WTC11 (cell line): Measurements from ENCODE around the gene TET1. TPM values are rescaled to one million over a fixed set of nuclear protein-coding genes. Genes with fewer than 3 reads are reported as not detected.
A peak's percentile ranks its signal among the peaks of the same experiment; 100 is the strongest.
"Not testable (repeated sequence)": the region's sequence is repeated elsewhere in the genome, so short reads cannot be mapped to it uniquely, and the experiment has no call there.

Experiments used
- ATAC-seq: fragments of 200-7000 bp; cut with Tn5 transposase; 2 replicates; pipeline ENCODE4 v1.10.0; 2021; ENCODE audit warnings: mild to moderate bottlenecking, moderate library complexity
- CTCF ChIA-PET: fragments of 300-600 bp; sonication (Branson Sonifier 250); formaldehyde crosslinking; loops from one replicate; lab custom pipeline; 2021; ENCODE audit warnings: antibody characterized with exemption; lab: Charles Lee
- POLR2A ChIA-PET: fragments of 350-600 bp; sonication (Branson Sonifier 250); formaldehyde crosslinking; loops from one replicate; lab custom pipeline; 2021; ENCODE audit warnings: antibody characterized with exemption; lab: Charles Lee
- DNase-seq: peaks from one replicate; pipeline ENCODE4 v3.0.0; 2021; ENCODE audit warnings: low spot score
- H3K27ac Mint-ChIP-seq: 2 replicates; pipeline ENCODE4 v1.8.0; 2021; ENCODE audit warnings: mixed read lengths
- H3K27me3 Mint-ChIP-seq: 2 replicates; pipeline ENCODE4 v1.8.0; 2021; ENCODE audit warnings: low read depth, mild to moderate bottlenecking, moderate library complexity, mixed read lengths
- H3K36me3 Mint-ChIP-seq: 2 replicates; pipeline ENCODE4 v1.8.0; 2021; ENCODE audit warnings: mixed read lengths
- H3K4me1 Mint-ChIP-seq: 2 replicates; pipeline ENCODE4 v1.8.0; 2022; ENCODE audit warnings: mixed read lengths
- H3K4me3 Mint-ChIP-seq: 2 replicates; pipeline ENCODE4 v1.8.0; 2021; ENCODE audit warnings: mild to moderate bottlenecking, moderate library complexity, mixed read lengths
- H3K9me3 Mint-ChIP-seq: 2 replicates; pipeline ENCODE4 v1.8.0; 2021; ENCODE audit warnings: mixed read lengths
- ELF4 ChIP-seq: sonication (generic); formaldehyde crosslinking; IDR thresholded peaks from 2 replicates; pipeline ENCODE4 v1.8.1; 2022; ENCODE audit warnings: low read depth, mild to moderate bottlenecking, moderate library complexity, missing genetic modification reagents
- FOXP1 ChIP-seq: sonication (generic); formaldehyde crosslinking; IDR thresholded peaks from 2 replicates; pipeline ENCODE4 v1.8.0; 2022; ENCODE audit warnings: missing genetic modification reagents, mild to moderate bottlenecking, moderate library complexity, borderline replicate concordance
- GRHL2 ChIP-seq: fragments of 250-450 bp; sonication (Bioruptor Pico); IDR thresholded peaks from 2 replicates; pipeline ENCODE4 v1.8.0; 2022; ENCODE audit warnings: mild to moderate bottlenecking, moderate library complexity; ENCODE audit not compliant: insufficient replicate concordance, severe bottlenecking
- GTF2I ChIP-seq: fragments of 250-450 bp; sonication (Bioruptor Pico); conservative IDR thresholded peaks from 2 replicates; pipeline ENCODE4 v1.4.0; 2021; ENCODE audit warnings: mild to moderate bottlenecking
- HMGA2 ChIP-seq: fragments of 250-450 bp; sonication (Bioruptor Pico); IDR thresholded peaks from 2 replicates; pipeline ENCODE4 v1.4.0; 2021; ENCODE audit warnings: mild to moderate bottlenecking, moderate library complexity
- NFATC4 ChIP-seq: fragments of 250-450 bp; sonication (Bioruptor Pico); IDR thresholded peaks from 2 replicates; pipeline ENCODE4 v1.9.0; 2021; ENCODE audit warnings: mild to moderate bottlenecking
- NR1H2 ChIP-seq: sonication (generic); formaldehyde crosslinking; IDR thresholded peaks from 2 replicates; pipeline ENCODE4 v1.9.0; 2021; ENCODE audit warnings: mild to moderate bottlenecking, moderate library complexity, missing genetic modification reagents
- RORB ChIP-seq: fragments of 250-450 bp; sonication (Bioruptor Pico); IDR thresholded peaks from 2 replicates; pipeline ENCODE4 v1.9.0; 2021; ENCODE audit warnings: mild to moderate bottlenecking
- ZNF121 ChIP-seq: sonication (generic); formaldehyde crosslinking; IDR thresholded peaks from 2 replicates; pipeline ENCODE4 v1.8.0; 2023; ENCODE audit warnings: missing genetic modification reagents
- ZNF416 ChIP-seq: fragments of 250-450 bp; sonication (Bioruptor Pico); IDR thresholded peaks from 2 replicates; pipeline ENCODE4 v1.9.0; 2021; ENCODE audit warnings: mild to moderate bottlenecking, inconsistent platforms
- total RNA-seq: library from RNA; stranded (reverse); gene quantifications from 3 replicates; pipeline ENCODE4 v1.2.3, GENCODE V29; 2021
- TF ChIP-seq, protein P1 (sequence below): sonication (generic); formaldehyde crosslinking; IDR thresholded peaks from 2 replicates; pipeline ENCODE4 v1.8.0; 2022; ENCODE audit warnings: mild to moderate bottlenecking, missing genetic modification reagents
- TF ChIP-seq, protein P2 (sequence below): sonication (generic); formaldehyde crosslinking; IDR thresholded peaks from 2 replicates; pipeline ENCODE4 v1.8.1; 2022; ENCODE audit warnings: mild to moderate bottlenecking, moderate library complexity, missing genetic modification reagents
- TF ChIP-seq, protein P3 (sequence below): fragments of 250-450 bp; sonication (Bioruptor Pico); IDR thresholded peaks from 2 replicates; pipeline ENCODE4 v1.9.0; 2021; ENCODE audit warnings: moderate library complexity, mild to moderate bottlenecking, inconsistent platforms, borderline replicate concordance
- TF ChIP-seq, protein P4 (sequence below): fragments of 200-600 bp; IDR thresholded peaks from 2 replicates; pipeline ENCODE4 v1.8.0; 2022; ENCODE audit warnings: antibody characterized with exemption

The TET1 gene
- total RNA-seq, 1 experiment from 2014 or later = 71.4 TPM

DNA sequence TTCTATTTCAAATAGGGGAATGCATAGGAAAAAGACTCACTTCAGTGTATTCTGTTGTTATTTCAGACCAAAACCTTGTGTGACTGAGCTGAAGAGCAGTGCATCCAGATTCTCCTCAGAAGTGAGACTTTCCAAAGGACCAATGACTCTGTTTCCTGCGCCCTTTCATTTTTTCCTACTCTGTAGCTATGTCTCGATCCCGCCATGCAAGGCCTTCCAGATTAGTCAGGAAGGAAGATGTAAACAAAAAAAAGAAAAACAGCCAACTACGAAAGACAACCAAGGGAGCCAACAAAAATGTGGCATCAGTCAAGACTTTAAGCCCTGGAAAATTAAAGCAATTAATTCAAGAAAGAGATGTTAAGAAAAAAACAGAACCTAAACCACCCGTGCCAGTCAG is 12.0 kb downstream of the TET1 start (continued):
- TF ChIP-seq GTF2I (CRISPR knock-in tag) (no peak), NFATC4 (no peak), ELF4 (no peak), HMGA2 (CRISPR knock-in tag) (no peak), GRHL2 (CRISPR knock-in tag) (no peak)
- TF ChIP-seq, protein P1, sequence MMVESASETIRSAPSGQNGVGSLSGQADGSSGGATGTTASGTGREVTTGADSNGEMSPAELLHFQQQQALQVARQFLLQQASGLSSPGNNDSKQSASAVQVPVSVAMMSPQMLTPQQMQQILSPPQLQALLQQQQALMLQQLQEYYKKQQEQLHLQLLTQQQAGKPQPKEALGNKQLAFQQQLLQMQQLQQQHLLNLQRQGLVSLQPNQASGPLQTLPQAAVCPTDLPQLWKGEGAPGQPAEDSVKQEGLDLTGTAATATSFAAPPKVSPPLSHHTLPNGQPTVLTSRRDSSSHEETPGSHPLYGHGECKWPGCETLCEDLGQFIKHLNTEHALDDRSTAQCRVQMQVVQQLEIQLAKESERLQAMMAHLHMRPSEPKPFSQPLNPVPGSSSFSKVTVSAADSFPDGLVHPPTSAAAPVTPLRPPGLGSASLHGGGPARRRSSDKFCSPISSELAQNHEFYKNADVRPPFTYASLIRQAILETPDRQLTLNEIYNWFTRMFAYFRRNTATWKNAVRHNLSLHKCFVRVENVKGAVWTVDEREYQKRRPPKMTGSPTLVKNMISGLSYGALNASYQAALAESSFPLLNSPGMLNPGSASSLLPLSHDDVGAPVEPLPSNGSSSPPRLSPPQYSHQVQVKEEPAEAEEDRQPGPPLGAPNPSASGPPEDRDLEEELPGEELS (CRISPR knock-in tag) = no peak
- TF ChIP-seq, protein P2, sequence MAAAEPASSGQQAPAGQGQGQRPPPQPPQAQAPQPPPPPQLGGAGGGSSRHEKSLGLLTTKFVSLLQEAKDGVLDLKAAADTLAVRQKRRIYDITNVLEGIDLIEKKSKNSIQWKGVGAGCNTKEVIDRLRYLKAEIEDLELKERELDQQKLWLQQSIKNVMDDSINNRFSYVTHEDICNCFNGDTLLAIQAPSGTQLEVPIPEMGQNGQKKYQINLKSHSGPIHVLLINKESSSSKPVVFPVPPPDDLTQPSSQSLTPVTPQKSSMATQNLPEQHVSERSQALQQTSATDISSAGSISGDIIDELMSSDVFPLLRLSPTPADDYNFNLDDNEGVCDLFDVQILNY (CRISPR knock-in tag) = no peak
- TF ChIP-seq, protein P3, sequence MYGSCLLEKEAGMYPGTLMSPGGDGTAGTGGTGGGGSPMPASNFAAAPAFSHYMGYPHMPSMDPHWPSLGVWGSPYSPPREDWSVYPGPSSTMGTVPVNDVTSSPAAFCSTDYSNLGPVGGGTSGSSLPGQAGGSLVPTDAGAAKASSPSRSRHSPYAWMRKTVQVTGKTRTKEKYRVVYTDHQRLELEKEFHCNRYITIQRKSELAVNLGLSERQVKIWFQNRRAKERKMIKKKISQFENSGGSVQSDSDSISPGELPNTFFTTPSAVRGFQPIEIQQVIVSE (CRISPR knock-in tag) = no peak
- TF ChIP-seq, all 79 proteins: peak for 0

DNA sequence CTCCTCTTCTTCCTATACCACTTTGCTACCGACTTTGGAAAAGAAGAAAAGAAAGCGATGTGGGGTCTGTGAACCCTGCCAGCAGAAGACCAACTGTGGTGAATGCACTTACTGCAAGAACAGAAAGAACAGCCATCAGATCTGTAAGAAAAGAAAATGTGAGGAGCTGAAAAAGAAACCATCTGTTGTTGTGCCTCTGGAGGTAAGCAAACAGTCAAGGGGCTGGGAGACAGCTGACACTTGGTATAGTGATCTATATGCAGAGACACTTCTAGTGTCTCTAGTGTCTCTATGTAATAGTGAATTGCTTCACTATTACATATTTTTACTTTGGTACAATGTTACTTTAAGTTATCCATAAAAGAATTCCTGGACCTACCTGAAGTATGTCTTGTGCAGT is 13.9 kb downstream of the TET1 start:
- Mint-ChIP-seq H3K4me3 (no peak overlapping the region), H3K36me3 (peaks cover 38% of the 10 kb centered on the region), H3K27me3 (no peaks in the 10 kb centered on the region), H3K4me1 (no peaks in the 10 kb centered on the region), H3K9me3 (no peaks in the 10 kb centered on the region), H3K27ac (no peak overlapping the region)
- CTCF ChIA-PET = no interaction called here
- DNase-seq (no peak), ATAC-seq (no peak)
- POLR2A ChIA-PET = no interaction called here
- no peak for TF ChIP-seq ZNF416 (CRISPR knock-in tag)

DNA sequence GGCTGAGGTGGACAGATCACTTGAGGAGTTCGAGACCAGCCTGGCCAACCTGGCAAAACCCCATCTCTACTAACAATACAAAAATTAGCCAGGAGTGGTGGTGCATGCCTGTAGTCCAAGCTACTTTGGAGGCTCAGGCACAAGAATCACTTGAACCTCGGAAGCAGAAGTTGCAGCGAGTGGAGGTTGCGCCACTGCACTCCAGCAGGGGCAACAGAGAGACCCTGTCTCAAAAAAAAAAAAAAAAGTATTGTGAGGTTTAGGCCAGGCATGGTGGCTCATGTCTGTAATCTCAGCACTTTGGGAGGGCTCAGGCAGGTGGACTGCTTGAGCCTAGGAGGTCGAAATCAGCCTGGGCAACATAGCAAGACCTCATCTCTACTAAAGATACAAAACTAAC is 16.0 kb downstream of the TET1 start:
- TF ChIP-seq, protein P4, sequence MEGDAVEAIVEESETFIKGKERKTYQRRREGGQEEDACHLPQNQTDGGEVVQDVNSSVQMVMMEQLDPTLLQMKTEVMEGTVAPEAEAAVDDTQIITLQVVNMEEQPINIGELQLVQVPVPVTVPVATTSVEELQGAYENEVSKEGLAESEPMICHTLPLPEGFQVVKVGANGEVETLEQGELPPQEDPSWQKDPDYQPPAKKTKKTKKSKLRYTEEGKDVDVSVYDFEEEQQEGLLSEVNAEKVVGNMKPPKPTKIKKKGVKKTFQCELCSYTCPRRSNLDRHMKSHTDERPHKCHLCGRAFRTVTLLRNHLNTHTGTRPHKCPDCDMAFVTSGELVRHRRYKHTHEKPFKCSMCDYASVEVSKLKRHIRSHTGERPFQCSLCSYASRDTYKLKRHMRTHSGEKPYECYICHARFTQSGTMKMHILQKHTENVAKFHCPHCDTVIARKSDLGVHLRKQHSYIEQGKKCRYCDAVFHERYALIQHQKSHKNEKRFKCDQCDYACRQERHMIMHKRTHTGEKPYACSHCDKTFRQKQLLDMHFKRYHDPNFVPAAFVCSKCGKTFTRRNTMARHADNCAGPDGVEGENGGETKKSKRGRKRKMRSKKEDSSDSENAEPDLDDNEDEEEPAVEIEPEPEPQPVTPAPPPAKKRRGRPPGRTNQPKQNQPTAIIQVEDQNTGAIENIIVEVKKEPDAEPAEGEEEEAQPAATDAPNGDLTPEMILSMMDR = peak; percentile 40
- TF ChIP-seq ZNF121 (CRISPR knock-in tag) = 0 out of 2 replicates have a peak, but pooled peaks have one; percentile 41
- TF ChIP-seq FOXP1 (CRISPR knock-in tag) = no peak
- peaks cover 45% of the 10 kb centered on the region for H3K36me3 Mint-ChIP-seq
- no peaks in the 10 kb centered on the region for H3K9me3 Mint-ChIP-seq
- no peak overlapping the region; the same call in 1 of the 2 replicates for H3K27ac Mint-ChIP-seq
- POLR2A ChIA-PET = interaction anchor here (1.6 kb wide), 1 partner anchor 16 kb away, joined by 4 read pairs; the partner anchor contains the start of gene TET1
- H3K4me1 Mint-ChIP-seq = no peaks in the 10 kb centered on the region
- DNase-seq (peak; percentile 41), ATAC-seq (peak; percentile 90)
- CTCF ChIA-PET = interaction anchor here (0.6 to 1.0 kb wide), 8 partner anchors 9 to 308 kb away, joined by 3 to 8 read pairs (median 4); no protein-coding TSS in a partner anchor
- H3K4me3 Mint-ChIP-seq = no peak overlapping the region
- H3K27me3 Mint-ChIP-seq = no peaks in the 10 kb centered on the region

DNA sequence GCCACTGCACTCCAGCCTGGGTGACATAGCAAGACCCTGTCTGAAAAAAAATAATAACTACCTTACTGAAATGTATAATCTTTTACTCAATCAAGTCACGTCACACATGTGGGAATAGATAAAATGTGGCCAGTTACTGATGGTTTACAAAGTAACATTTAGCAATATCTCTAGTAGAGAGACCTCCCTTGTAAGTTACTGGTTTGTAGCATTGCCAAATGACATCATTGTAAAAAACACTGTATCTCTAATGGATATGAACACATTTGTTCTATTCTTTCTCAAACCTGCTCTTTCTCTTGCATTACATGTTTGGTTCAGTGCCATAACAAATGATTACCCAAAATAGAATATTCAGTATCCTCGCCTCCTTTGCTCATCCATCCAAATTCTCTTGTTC is 18.8 kb downstream of the TET1 start:
- ChIA-PET CTCF (interaction anchor here (1.4 kb wide), 1 partner anchor 28 kb away, joined by 7 read pairs; no protein-coding TSS in a partner anchor), POLR2A (no interaction called here)
- Mint-ChIP-seq H3K9me3 (no peaks in the 10 kb centered on the region), H3K36me3 (peaks cover 36% of the 10 kb centered on the region), H3K4me1 (peaks cover 7% of the 10 kb centered on the region; the same call in 1 of the 2 replicates), H3K4me3 (no peak overlapping the region), H3K27ac (peak overlapping the region; percentile 1), H3K27me3 (no peaks in the 10 kb centered on the region)
- ATAC-seq (no peak), DNase-seq (no peak)
- TF ChIP-seq NR1H2 (CRISPR knock-in tag) = no peak
- no peak for TF ChIP-seq RORB (CRISPR knock-in tag)

DNA sequence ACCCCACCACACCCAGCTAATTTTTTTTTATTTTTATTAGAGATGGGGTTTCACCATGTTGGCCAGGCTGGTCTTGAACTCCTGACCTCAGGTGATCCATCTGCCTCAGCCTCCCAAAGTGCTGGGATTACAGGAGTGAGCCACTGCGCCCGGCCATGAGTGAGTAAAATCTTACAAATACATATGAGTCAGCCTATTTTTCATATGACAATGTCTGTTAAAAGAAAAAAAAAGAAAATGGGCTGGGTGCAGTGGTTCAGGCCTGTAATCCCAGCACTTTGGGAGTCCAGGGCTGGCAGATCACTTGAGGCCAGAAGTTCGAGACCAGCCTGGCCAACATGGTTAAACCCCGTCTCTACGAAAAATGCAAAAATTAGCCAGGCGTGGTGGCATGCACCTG is 24.1 kb downstream of the TET1 start:
- DNase-seq, H3K4me1 Mint-ChIP-seq, H3K27me3 Mint-ChIP-seq, H3K9me3 Mint-ChIP-seq, POLR2A ChIA-PET, H3K4me3 Mint-ChIP-seq, ATAC-seq, H3K27ac Mint-ChIP-seq: not testable (repeated sequence)
- H3K36me3 Mint-ChIP-seq = peaks cover 36% of the 10 kb centered on the region
- CTCF ChIA-PET = interaction anchor here (0.7 to 1.2 kb wide), 2 partner anchors 8 to 33 kb away, joined by 4 read pairs; no protein-coding TSS in a partner anchor
